ENCODE measurements around the gene NUP214.

GRCh38 chr9:131239161-131239975 is 114.0 kb downstream of the NUP214 start:
- TF ChIP-seq CTCF (IDR thresholded peaks at IDR 0.05), result no peak
- no peak for TF ChIP-seq POLR2A (IDR thresholded peaks at IDR 0.05)
- no peak for TF ChIP-seq EP300 (IDR thresholded peaks at IDR 0.05)
